Measurements from ENCODE around the gene WDR73. TPM values are rescaled to one million over a fixed set of nuclear protein-coding genes. Genes with fewer than 3 reads are reported as not detected.

The WDR73 gene
- total RNA-seq, 1 donor: 35.5 TPM

- DNase-seq (ENCODE audit: low read depth in 2 of 3, low spot score in 2 of 3): no peak
Observed at GRCh38 chr15:84621358-84621979, 32.6 kb downstream of the WDR73 start.

GRCh38 chr15:84620626-84621025 is 33.5 kb downstream of the WDR73 start:
- DNase-seq (ENCODE audit: low read depth in 2 of 3, low spot score in 2 of 3): no peak

- peak in 2 of 3 donors; percentile 21 to 22 for DNase-seq (ENCODE audit: low read depth in 2 of 3, low spot score in 2 of 3)
Observed at GRCh38 chr15:84616235-84616634, 37.8 kb downstream of the WDR73 start.

GRCh38 chr15:84611631-84612030 is 42.5 kb downstream of the WDR73 start:
- no peak for DNase-seq (ENCODE audit: low read depth in 2 of 3, low spot score in 2 of 3)

- DNase-seq (ENCODE audit: low read depth in 2 of 3, low spot score in 2 of 3): no peak
Observed at GRCh38 chr15:84609818-84610525, 44.1 kb downstream of the WDR73 start.

DNA sequence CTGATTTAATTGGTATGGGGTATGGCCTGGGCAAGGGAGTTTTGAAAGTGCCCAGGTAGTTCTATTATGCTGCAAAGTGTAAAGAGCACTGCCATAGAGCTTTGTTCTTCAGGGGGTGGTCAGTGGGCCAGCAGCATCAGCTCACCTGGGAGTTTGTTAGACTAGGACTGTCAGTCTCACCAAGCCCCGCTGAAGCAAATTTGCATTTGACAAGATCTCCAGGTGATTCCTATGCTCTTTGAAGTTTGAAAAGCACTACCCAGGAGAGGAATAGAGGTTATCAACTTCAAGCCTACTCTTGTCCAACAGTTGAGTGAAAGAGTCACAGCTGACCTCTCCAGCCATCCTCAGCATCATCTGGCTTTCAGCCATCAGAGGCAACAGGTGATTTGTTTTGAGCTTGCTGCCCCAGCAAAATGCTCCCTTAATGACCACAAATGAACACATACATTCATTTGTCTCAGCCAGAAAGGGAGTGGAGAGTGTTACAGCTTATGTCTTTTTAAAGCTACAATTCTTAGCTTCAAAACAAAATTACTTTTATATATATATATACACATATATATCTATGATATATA is 45.3 kb downstream of the WDR73 start:
- no peak for DNase-seq (ENCODE audit: low read depth in 2 of 3, low spot score in 2 of 3)

GRCh38 chr15:84606653-84607120 is 47.4 kb downstream of the WDR73 start:
- no peak for DNase-seq (ENCODE audit: low read depth in 2 of 3, low spot score in 2 of 3)

DNA sequence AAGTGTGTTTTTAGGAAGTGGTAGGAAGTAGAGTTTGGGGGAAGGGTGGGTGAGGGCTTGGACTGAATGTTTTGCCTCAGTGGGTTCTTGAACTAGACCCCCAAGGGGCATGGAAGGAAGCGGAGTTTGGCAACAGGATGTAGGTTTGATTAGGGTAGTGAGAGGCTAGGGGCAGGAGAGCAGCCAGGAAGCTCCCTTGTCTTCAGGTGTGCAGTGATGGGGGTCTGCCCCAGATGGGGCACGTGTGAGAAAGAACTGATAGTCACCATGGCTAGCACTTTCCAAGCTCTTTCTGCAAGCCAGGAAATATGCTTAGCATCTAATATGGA is 48.6 kb downstream of the WDR73 start:
- DNase-seq (ENCODE audit: low read depth in 2 of 3, low spot score in 2 of 3): no peak

DNA sequence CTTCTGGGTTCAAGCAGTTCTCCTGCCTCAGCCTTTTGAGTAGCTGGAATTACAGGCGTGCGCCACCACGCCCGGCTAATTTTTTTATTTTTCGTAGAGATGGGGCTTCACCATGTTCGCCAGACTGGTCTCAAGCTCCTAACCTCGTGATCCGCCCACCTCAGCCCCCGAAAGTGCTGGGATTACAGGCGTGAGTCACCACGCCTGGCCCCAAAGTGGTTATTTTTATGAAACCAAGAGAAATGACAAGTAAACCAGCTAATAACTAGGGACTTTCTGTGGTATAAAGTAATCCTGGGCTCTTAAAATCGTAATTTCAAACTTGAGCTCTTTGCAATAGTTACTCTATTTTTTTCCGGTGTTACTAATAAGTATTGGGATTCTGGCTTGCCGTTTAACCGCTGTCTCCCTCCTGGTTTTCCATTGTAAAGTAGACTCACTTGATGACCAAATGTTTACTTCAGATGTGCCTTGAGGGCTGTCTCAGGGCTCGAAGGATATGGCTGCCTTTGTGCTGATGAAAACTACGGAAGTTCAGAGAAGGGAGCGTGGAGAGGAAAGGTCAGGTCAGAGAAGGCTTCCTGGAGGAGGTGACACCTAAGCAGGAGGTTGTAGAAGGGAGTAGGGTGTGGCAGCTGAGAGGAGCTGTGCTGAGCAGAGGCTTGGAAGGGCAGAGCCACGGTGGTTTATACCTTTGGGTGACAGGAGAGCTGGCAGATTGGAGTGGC is 49.1 kb downstream of the WDR73 start:
- DNase-seq (ENCODE audit: low read depth in 2 of 3, low spot score in 2 of 3): no peak

DNA sequence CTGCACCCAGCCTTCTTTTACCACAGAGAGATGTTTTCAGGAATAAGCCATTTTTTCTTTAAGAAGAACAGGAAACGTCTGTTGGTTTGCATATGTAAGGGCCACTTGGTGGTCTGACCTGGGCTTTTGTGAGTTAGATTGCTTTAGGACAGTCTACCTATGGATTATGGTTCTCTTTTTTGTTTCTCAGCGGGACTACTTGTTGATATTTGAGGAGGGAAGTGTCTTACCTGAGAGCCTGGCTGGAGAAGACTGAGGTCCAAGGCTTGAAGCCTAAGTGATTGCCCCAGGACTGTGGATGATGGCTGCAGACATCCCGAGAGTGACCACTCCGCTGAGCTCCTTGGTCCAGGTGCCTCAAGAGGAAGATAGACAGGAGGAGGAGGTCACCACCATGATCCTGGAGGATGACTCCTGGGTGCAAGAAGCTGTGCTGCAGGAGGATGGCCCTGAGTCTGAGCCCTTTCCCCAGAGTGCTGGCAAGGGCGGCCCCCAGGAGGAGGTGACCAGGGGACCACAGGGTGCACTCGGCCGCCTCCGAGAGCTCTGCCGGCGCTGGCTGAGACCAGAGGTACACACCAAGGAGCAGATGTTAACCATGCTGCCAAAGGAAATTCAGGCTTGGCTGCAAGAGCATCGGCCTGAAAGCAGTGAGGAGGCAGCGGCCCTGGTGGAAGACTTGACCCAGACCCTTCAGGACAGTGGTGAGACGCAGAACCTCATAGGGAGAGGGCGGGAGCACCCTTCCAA is 50.3 kb downstream of the WDR73 start:
- no peak for DNase-seq (ENCODE audit: low read depth in 2 of 3, low spot score in 2 of 3)

DNA sequence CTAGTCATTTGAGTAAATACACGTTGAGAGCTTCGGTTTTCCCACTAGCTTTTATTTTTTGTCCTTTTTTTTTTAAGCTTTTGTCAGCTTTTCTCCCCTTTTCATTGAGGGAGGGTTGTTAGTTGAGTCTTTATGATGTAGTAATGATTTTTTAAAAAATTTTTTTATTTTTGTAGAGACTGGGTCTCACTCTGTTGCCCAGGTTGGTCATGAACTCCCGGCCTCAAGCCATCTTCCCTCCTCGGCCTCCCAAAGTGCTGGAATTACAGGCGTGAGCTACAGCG is 52.6 kb downstream of the WDR73 start:
- DNase-seq (ENCODE audit: low read depth in 2 of 3, low spot score in 2 of 3): no peak

DNA sequence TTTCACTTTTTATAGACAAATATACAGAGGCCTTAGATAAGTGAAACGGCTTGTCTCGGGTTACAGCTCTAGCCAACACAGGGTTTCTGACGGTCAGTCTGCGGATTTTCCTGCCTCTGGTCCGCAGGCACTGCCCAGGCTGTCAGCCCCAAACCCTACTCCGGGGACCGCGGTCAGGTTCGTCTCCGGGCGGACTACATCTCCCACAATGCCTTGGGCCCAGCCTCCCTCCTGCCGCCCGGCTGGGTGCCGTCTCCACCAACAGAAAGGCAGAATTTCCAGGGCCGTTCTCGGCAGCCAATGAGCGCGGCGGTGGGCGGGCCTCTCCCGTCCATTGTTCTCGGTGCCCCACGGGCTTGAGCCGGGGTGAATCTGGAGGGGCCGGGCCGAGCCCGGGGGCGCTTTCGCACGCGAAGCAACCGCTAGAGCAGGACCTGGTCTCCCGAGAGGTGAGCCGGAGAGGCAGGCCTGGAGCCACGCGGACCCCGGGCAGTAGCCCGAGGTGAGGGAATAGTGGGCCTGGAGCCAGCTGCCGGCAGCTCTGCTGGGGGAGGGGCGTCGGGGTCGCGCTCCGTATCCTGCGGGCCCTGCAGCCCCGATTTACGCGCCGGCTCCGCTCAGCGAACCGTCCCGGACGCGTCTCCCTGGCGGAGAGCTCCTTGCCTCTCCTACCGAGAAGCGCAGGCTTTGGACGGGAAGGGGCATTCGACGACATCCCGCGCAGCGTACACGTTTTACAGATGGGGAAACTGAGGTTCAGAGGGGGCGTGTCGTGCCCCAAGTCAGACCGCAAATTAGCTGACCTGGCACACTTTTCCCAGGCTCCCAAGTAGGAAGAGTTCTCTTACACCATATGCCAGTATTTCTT is 53.2 kb downstream of the WDR73 start, which contains the start of gene ZSCAN2:
ZSCAN2 (plus strand) TSS at position 323 of the 868 bp plus-strand sequence. CDS start 2,919 bp downstream, outside the sequence.
- DNase-seq (ENCODE audit: low read depth in 2 of 3, low spot score in 2 of 3): peak; percentile 70 to 95 (median 93)

GRCh38 chr15:84600331-84600686 is 53.8 kb downstream of the WDR73 start:
- DNase-seq (ENCODE audit: low read depth in 2 of 3, low spot score in 2 of 3): peak; percentile 10 to 70 (median 68)

- DNase-seq (ENCODE audit: low read depth in 2 of 3, low spot score in 2 of 3): no peak
Observed at GRCh38 chr15:84599906-84600305, 54.2 kb downstream of the WDR73 start.

DNA sequence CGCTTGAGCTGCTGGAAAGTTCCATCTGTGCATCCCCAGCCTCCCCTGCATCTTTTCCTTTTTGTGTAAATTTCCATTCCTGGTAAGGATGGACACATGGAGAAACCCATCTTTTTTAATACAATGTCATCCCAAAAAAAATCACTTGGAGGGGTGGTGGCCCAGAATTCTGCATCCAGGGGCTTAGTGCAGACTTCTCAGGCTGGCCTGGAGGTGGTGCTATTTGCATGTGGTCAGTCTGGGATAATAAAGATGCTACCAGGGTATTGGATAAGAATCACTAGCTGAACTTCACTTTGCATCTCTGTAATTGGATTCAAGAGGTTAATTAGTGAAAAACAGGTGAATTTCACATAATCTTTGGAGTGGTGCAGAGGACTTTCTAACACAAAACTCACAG is 55.1 kb downstream of the WDR73 start:
- DNase-seq (ENCODE audit: low read depth in 2 of 3, low spot score in 2 of 3): peak in 2 of 3 donors; percentile 46 to 53

GRCh38 chr15:84598250-84598649 is 55.8 kb downstream of the WDR73 start:
- DNase-seq (ENCODE audit: low read depth in 2 of 3, low spot score in 2 of 3): peak; percentile 42 to 90 (median 80)

DNA sequence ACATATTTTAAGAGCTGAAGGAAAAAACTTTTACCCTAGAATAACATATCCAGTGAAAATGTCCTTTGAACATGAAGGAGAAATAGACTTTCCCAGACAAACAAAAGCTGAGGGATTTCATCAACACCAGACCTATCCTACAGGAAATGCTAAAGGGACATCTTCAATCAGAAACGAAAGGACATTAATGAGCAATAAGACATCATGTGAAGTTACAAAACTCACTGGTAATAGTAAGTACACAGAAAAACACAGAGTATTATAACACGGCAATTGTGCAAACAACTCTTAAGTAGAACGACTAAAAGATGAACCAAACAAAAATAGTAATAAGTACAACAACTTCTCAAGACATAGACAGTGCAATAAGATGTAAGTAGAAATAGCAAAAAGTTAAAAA is 56.8 kb downstream of the WDR73 start:
- DNase-seq (ENCODE audit: low read depth in 2 of 3, low spot score in 2 of 3): no peak

- no peak for DNase-seq (ENCODE audit: low read depth in 2 of 3, low spot score in 2 of 3)
Observed at GRCh38 chr15:84595660-84596059, 58.4 kb downstream of the WDR73 start.

DNA sequence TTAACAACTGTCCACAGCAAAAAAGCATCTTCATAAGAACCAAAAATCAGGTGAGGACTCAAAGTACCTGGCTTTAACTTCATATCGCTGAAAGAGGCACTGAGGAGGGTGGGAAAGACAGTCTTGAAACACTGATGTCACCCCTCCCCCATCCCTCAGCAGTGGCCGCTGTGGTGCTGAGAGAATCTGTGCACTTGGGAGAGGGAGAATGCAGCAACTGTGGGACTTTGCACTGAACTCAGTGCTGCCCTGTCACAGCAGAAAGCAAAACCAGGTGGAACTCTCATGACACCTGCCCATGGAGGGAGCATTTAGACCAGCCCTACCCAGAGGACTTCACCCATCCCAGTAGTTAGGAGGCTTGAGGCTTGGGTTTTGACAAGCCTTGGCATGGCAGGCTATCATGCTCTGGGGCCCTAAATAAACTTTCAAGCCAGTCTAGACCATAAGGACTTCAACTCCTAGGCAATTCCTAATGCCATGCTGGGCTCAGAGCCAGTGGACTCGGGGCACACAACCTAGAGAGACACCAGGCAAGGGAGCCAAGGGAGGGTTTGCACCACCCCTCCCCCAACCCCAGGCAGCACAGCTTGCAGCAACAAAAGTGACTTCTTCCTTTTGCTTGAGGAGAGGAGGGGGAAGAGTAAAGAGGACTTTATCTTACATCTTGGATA is 59.3 kb downstream of the WDR73 start:
- no peak for DNase-seq (ENCODE audit: low read depth in 2 of 3, low spot score in 2 of 3)
